Left colon (tissue), 2 donors: Measurements from ENCODE around the gene TENM4. TPM values are rescaled to one million over a fixed set of nuclear protein-coding genes. Genes with fewer than 3 reads are reported as not detected.

ENCODE experiments used
- ATAC-seq: fragments of 200-7000 bp; cut with Tn5 transposase; one replicate; pipeline ENCODE4 v1.9.1; 2020; ENCODE audit warnings: mild to moderate bottlenecking, moderate library complexity
- DNase-seq, 2 donors: peaks; one replicate each; pipeline ENCODE4 v3.0.0-alpha.2; 2020
- intact Hi-C, 2 donors: fragments of 100-400 bp; cut with DNase I in 1 of 2; cut with micrococcal nuclease in 1 of 2; formaldehyde crosslinking; loops; one replicate each; pipeline versions ENCODE4 v1.11.2 to v1.14.0; 2022; cut with DNase I, micrococcal nuclease
- total RNA-seq, 2 donors: library from RNA; stranded (reverse); fragmentation: NEBNext Ultra II Directional; extraction: Animal tissue kit (Norgen Biotek cat#: 25700); gene quantifications; one replicate each; pipeline ENCODE4 v1.2.1, GENCODE V29; 2021
- donor health status: DM: no; HTN: no; CAD: no.
- donor health status: DM: yes; HTN: yes; CAD: no.

The TENM4 gene
- total RNA-seq, 2 donors from 2014 or later = 0.92 to 1.7 TPM

DNA sequence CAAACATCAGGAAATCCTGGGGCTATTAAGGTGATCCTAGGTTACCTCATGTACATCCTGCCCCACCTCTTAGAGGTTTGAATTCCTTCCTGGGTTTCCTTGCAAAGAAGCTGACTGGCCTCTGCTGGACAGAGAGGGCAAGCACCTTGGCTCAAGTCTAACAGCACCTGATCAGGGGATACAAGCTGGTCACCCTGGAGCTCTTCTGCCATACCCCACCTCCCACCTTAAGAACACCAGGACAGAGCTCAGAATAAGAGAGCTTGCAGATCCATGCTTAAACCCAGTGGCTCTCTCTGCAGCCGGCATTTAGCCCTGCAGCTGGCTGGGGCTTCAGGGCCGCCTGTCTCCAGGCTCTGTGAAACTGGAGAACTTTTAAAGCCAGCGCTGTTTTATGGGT is 479.6 kb downstream of the TENM4 start:
- DNase-seq = peak in 1 of 2 donors; percentile 16
- intact Hi-C loops = loop anchor here in 1 of 2 donors (10.0 kb wide), 1 partner anchor 316 kb away; no protein-coding TSS in a partner anchor
- peak; percentile 98 for ATAC-seq

DNA sequence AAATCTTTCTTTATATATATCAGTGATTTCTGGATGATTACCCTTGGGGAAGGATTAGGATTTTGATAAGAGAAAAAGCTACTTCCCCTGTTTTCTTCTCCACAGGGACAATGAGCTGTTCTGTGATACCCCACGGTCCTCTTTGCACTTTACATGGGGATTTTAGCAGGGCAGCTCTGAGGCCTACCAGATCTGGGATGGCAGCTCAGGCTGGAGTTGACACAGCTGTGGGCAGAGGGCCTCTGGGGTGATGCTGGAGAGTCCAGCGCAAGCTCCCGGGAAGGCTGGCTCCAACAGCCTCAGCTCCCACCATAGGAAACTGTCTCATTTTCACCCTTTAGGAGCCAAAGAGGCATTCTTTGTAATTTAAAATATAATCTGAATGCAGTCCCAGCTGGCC is 482.4 kb downstream of the TENM4 start:
- no peak for ATAC-seq

DNA sequence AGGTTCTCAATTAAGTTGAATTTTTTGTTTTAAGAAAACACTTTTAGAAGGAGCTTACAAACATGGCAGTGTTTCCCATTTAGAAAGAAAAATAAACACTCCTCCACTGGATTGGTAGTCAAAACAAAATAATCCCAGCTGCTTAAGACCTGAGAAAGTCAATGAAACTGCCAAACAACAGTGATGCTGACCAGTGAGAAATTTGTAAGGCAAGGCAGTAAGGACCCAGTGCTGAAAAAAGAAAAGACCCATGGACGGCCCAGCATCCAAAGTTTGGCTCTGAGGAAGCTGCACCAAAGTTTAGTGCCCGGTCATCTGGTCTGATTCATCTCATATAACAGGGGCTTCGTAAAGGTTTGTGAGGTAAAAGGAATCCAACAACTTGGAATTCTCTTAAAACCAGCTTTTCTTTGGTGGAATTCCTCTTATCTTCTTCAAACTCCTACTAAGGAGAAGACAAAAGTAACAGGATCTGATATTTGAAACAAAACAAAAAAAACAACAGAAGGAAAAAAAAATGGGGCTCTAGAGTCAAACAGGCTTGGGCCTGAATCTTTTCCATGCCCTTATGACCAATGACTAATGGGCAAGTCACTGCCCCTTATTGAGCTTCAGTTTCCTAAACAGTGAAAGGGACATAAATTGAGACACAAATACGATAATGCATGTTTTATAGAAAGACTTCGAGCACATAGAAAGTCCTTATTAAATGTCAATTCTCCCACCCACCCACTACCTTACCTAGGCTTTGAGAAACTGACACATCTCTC is 483.2 kb downstream of the TENM4 start:
- intact Hi-C loops = no loop called here
- no peak for DNase-seq
- no peak for ATAC-seq

More for the DNA sequence above, 482.4 kb downstream of the TENM4 start:
- DNase-seq = no peak
- intact Hi-C loops = no loop called here

GRCh38 chr11:78954696-78955095 is 486.1 kb downstream of the TENM4 start:
- ATAC-seq (no peak), DNase-seq (no peak)
- intact Hi-C loops = no loop called here

DNA sequence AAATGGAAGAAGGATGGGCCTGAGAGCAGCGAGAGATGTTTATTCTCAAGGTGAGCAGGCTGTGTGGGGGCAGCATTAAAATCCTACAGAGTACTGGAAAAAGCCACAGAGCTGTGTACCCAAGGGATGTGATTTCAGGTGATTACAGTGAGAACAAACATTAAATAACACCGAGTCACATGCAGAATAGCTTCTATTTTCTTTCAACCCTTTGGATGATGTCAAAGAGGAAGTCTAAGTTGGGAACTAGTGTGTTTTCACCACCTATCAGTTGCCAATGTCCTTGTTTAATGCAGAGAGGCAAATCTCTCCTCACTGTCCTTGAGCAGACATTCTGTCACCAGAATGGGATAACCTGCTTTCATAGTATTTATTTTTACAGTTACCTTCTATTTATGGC is 486.6 kb downstream of the TENM4 start:
- DNase-seq (no peak), ATAC-seq (no peak)
- intact Hi-C loops = no loop called here

DNA sequence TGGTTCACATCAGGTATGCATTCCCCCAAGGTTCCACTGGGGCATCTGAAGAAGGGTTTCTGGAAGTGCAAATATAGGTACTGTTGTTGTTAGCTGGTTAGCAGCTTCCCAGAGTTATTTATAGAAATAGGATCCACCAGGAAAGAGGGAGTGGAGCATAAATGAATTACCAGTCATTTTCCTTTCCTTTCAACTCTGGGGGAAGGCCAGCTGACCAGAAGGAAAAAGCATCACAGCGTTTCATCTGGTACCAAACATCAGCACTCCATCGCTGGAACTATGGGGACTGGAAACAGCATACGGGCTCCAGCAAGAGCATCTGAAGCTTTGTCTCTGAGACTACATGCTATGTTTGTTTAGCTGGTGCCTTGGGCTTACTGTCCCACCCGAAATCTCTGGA is 487.9 kb downstream of the TENM4 start:
- DNase-seq (no peak), ATAC-seq (no peak)
- intact Hi-C loops = no loop called here

DNA sequence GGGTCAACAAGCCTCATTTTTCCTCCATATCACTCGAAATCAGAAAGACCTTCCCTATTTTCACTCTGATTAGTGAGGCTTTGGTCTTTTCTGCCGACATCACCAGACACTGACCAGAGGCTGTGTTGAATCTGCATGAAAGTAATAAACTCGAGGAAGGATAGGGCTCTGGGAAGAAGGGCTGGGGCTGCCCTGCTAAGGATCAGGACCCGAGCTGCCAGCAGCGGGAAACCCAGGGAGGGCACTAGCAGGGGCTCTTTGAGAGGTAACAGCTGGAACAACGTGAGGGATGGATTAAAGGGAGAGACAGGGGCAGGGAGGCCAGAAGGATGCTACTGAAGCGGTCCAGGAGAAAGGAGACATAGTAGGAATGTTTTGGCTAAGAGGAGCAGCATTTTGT is 488.7 kb downstream of the TENM4 start:
- ATAC-seq (no peak), DNase-seq (no peak)
- intact Hi-C loops = no loop called here

- intact Hi-C loops = no loop called here
- DNase-seq (no peak), ATAC-seq (no peak)
Measured at GRCh38 chr11:78949976-78950690, 490.7 kb downstream of the TENM4 start.

DNA sequence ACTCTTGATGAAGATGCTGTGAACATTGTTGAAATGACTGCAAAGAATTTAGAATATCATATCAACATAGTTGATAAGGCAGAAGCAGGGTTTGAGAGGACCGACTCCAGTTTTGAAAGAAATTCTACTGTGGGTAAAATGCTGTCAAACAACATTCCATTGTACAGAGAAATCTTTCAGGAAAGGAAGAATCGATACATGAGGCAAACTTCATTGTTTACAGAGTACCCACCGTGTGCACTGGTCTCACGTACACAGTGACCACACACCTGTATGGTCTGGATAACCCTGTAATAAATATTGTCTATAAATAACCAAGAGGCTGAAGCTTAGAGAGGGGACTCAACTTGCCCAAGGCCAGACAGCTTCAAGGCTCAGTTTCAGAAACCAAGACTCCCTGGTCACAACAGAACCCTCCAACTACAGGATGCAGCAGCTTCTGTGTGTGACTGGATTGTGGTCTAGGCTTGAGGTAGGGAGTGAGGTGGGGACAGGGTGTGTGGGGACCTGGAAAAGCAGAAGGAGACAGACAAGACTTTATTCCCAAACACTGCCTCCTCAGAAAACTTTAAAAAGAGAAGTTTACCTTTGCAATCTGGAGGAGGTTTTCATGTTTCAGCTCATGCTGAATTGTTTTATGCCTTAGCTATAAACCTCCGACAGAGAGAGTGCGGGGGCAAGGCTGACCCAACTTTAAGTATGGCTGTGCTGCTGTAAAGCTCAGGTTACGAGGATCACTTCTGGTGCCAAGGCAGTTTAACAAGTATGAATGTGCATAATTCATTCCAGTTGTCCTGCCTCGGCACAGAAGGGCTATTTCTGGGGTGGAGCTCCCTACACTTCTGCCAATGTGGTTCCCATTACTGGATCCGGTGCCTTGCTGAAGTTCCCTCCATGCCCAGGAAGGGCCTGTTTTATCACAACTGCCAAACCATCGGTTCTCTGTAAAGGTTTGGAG is 493.6 kb downstream of the TENM4 start:
- intact Hi-C loops = no loop called here
- DNase-seq = peak in 1 of 2 donors; percentile 27
- peak; percentile 42 for ATAC-seq

DNA sequence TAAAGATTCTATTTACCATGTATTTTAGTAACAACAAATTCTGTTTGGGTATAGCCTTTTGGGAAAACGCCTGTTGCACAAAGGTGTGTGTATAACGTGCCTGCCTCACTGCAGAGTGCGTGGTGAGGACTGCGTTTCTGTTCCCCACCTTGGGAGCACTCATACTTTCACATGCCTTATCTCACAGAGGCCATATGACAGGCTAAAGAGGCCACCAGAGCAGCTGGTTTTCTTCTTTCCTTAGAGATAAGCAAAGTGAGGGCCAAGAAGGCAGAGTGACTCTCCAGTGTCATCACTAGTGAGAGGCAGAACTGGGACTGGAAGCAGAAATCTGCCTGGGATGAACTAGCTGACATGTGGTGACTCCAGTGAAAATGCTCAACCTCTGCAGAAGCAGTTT is 497.0 kb downstream of the TENM4 start:
- ATAC-seq = no peak
- intact Hi-C loops = no loop called here

GRCh38 chr11:78943154-78943553 is 497.7 kb downstream of the TENM4 start:
- DNase-seq (no peak), ATAC-seq (no peak)
- intact Hi-C loops = no loop called here

More for the DNA sequence above, 497.0 kb downstream of the TENM4 start:
- no peak for DNase-seq

- intact Hi-C loops = no loop called here
- DNase-seq = no peak
- ATAC-seq = no peak
Measured at GRCh38 chr11:78941226-78941851, 499.5 kb downstream of the TENM4 start.

GRCh38 chr11:78940500-78941225 is 500.2 kb downstream of the TENM4 start:
- intact Hi-C loops = no loop called here
- DNase-seq (no peak), ATAC-seq (no peak)

GRCh38 chr11:78938971-78939370 is 501.9 kb downstream of the TENM4 start:
- ATAC-seq (no peak), DNase-seq (no peak)
- intact Hi-C loops = no loop called here

GRCh38 chr11:78938036-78938435 is 502.8 kb downstream of the TENM4 start:
- ATAC-seq = no peak
- intact Hi-C loops = no loop called here
- no peak for DNase-seq

- ATAC-seq (no peak), DNase-seq (no peak)
- intact Hi-C loops = no loop called here
Measured at GRCh38 chr11:78935398-78936068, 505.3 kb downstream of the TENM4 start.

DNA sequence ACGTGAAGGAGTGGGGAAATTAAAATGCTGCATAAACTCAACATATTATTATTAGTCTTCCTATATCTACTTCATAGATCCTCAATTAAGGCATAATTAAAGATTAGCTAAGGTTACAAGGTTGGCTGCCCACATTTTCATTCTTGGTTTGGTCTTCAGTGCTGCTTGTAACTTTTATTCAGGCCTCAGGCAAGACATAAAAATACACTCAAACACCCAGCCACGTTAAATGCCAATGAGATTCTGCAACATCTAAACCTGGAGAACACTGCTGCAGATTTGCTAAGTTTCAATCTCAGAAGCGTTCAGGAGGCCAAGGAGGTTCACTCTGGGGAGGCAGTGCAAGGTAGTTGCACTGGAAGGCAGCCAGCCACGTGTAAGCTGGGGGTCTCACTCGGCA is 507.5 kb downstream of the TENM4 start:
- intact Hi-C loops = no loop called here
- DNase-seq (no peak), ATAC-seq (no peak)

GRCh38 chr11:78932757-78933156 is 508.1 kb downstream of the TENM4 start:
- no peak for DNase-seq
- no peak for ATAC-seq

More at GRCh38 chr11:78932757-78933156, 508.1 kb downstream of the TENM4 start:
- intact Hi-C loops = no loop called here
